Lung (tissue), 12 donors: ENCODE measurements around the gene TRAPPC12. TPM values are rescaled to one million over a fixed set of nuclear protein-coding genes. Genes with fewer than 3 reads are reported as not detected.

Experiments
- ATAC-seq: fragments of 200-7000 bp; cut with Tn5 transposase; one replicate; pipeline ENCODE4 v1.9.1; 2020; ENCODE audit warnings: moderate number of reproducible peaks; ENCODE audit not compliant: insufficient read depth, low FRiP score
- DNase-seq, 3 donors: peaks; one replicate each; pipeline ENCODE4 v3.0.0-alpha.2; 2013 to 2017
- H3K27ac ChIP-seq, 2 donors: one replicate each; pipeline ENCODE4 v1.5.1; 2013; ENCODE audit warnings: mild to moderate bottlenecking in 2 of 2, moderate library complexity in 2 of 2, control low read depth in 1 of 2, inconsistent platforms in 1 of 2, low read depth in 1 of 2, low read length in 1 of 2
- H3K27me3 ChIP-seq, 3 donors: one replicate each; pipeline ENCODE4 v1.5.1; 2013; ENCODE audit warnings: low read length in 2 of 3; ENCODE audit not compliant: control insufficient read depth in 3 of 3, insufficient read depth in 3 of 3
- H3K36me3 ChIP-seq, 4 donors: one replicate each; pipeline ENCODE4 v1.5.1; 2013; ENCODE audit warnings: low read length in 4 of 4, mild to moderate bottlenecking in 1 of 4, moderate library complexity in 1 of 4; ENCODE audit not compliant: control insufficient read depth in 4 of 4, insufficient read depth in 4 of 4
- H3K4me1 ChIP-seq, 5 donors: one replicate each; pipeline ENCODE4 v1.5.1; 2013; ENCODE audit warnings: low read length in 5 of 5, mild to moderate bottlenecking in 2 of 5, moderate library complexity in 1 of 5; ENCODE audit not compliant: control insufficient read depth in 5 of 5, insufficient read depth in 5 of 5
- H3K4me3 ChIP-seq: one replicate; pipeline ENCODE4 v1.5.1; 2013; ENCODE audit warnings: mild to moderate bottlenecking, control low read depth, moderate library complexity
- H3K9ac ChIP-seq, 2 donors: one replicate each; pipeline ENCODE4 v1.5.1; 2013; ENCODE audit warnings: low read length in 2 of 2, control low read depth in 1 of 2; ENCODE audit not compliant: insufficient read depth in 1 of 2
- H3K9me3 ChIP-seq, 4 donors: one replicate each; pipeline ENCODE4 v1.5.1; 2013; ENCODE audit warnings: low read length in 3 of 4, mild to moderate bottlenecking in 1 of 4, moderate library complexity in 1 of 4; ENCODE audit not compliant: control insufficient read depth in 4 of 4, insufficient read depth in 3 of 4
- WGBS, 2 donors: extraction: QIAGEN DNeasy Blood & Tissue Kit; methylation state at CpG; one replicate each; pipeline ENCODE4 v1.1.7; 2013; 5-methylcytosine and 5-hydroxymethylcytosine counted together
- polyA plus RNA-seq, 2 donors: library from polyadenylated mRNA; stranded (reverse); fragments of 200-250 nt; gene quantifications; one replicate each; pipeline ENCODE4 v1.2.1, GENCODE V29; 2013
- total RNA-seq, 2 donors: library from RNA; depleted of rRNA in 1 of 2; stranded (reverse); fragments of >200 nt in 1 of 2; gene quantifications; one replicate each; pipeline ENCODE4 v1.2.1, GENCODE V29; 2014 to 2021
- TF ChIP-seq, protein P1 (sequence below): IDR thresholded peaks from 2 replicates; pipeline ENCODE4 v1.5.1; 2012; ENCODE audit warnings: mild to moderate bottlenecking; ENCODE audit errors: control extremely low read depth, extremely low read depth
- donor health status: control.
- donor health status: control.
- donor health status: Bipolar disorder and iron deficiency.
- donor health status: healthy.
- donor health status: DM: yes; HTN: yes; CAD: no.

TRAPPC12 gene
- total and polyA plus RNA-seq, 4 donors: 49.9 to 117 (median 91.0) TPM

DNA sequence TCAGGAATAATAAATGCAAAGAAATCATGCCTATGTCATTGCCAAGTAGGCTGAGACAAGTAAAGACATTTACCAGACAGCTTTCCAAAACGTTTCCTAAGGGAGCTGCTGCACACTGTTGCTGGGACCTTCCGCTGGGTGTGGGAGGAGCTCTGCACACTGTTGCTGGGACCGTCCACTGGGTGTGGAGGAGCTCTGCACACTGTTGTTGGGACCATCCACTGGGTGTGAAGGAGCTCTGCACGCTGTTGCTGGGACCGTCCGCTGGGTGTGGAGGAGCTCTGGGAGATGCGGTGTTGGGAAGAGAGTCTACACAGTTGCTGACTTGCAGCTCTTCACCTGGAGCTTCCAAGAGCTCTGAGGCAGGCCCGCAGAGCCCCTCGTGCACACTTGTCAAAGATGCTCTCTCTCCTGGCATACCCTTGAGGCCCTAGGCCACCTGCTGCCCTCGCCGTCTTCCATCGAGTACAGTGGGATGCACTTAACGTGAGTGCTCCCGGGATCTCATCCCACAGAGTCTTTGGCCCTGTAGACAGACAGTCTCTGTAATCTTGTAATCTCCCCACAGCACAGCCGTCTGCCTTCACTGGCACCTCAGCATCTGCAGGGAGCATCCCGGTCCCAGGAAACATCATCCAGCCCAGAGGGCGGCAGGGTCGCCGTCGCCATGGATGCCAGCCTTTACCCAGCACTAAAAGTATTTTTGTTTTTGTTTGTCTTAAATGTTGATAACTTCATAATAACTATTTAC lies 51.4 kb downstream of the TRAPPC12 start:
- Histone ChIP-seq H3K36me3 (peaks cover 2 to 31% (median 16%) of the 10 kb centered on the region in 4 donors), H3K9ac (no peak overlapping the region), H3K9me3 (no peaks in the 10 kb centered on the region), H3K4me1 (peaks cover 0 to 8% (median 0%) of the 10 kb centered on the region in 5 donors), H3K4me3 (no peak overlapping the region), H3K27me3 (no peaks in the 10 kb centered on the region), H3K27ac (no peak overlapping the region)
- TF ChIP-seq, protein P1, sequence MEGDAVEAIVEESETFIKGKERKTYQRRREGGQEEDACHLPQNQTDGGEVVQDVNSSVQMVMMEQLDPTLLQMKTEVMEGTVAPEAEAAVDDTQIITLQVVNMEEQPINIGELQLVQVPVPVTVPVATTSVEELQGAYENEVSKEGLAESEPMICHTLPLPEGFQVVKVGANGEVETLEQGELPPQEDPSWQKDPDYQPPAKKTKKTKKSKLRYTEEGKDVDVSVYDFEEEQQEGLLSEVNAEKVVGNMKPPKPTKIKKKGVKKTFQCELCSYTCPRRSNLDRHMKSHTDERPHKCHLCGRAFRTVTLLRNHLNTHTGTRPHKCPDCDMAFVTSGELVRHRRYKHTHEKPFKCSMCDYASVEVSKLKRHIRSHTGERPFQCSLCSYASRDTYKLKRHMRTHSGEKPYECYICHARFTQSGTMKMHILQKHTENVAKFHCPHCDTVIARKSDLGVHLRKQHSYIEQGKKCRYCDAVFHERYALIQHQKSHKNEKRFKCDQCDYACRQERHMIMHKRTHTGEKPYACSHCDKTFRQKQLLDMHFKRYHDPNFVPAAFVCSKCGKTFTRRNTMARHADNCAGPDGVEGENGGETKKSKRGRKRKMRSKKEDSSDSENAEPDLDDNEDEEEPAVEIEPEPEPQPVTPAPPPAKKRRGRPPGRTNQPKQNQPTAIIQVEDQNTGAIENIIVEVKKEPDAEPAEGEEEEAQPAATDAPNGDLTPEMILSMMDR: no peak
- ATAC-seq (no peak), DNase-seq (no peak)
- 89 to 92% methylated on average over 20 of the region's 20 CpGs for WGBS, 2 donors

DNA sequence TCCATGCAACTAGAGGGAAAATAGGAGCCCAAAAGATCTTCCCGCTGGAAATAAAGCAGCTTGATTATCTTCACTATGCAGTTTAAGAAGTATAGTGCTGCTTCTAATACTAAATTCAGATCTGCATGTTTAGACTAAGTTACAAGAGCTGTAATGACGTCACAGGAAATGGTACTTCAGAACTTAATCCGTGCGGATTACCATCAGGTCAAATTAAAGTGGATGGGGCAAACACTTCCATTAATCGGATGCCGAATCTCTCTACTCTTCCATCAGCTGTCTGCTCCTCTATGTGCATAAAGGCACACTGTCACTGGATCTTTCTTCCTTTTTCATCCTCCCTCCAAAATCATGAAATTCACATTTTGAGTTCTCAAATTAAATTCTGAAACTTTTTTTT lies 52.6 kb downstream of the TRAPPC12 start:
- DNase-seq (no peak), ATAC-seq (no peak)
- no peak overlapping the region for H3K9ac ChIP-seq
- H3K27me3 ChIP-seq: no peaks in the 10 kb centered on the region
- TF ChIP-seq, protein P1: no peak
- no peak overlapping the region for H3K4me3 ChIP-seq
- H3K36me3 ChIP-seq: peaks cover 2 to 24% (median 11%) of the 10 kb centered on the region in 4 donors
- 80 to 81% methylated on average over 6 of the region's 6 CpGs for WGBS, 2 donors
- no peak overlapping the region for H3K27ac ChIP-seq
- H3K4me1 ChIP-seq: peaks cover 0 to 8% (median 0%) of the 10 kb centered on the region in 5 donors
- no peaks in the 10 kb centered on the region for H3K9me3 ChIP-seq

DNA sequence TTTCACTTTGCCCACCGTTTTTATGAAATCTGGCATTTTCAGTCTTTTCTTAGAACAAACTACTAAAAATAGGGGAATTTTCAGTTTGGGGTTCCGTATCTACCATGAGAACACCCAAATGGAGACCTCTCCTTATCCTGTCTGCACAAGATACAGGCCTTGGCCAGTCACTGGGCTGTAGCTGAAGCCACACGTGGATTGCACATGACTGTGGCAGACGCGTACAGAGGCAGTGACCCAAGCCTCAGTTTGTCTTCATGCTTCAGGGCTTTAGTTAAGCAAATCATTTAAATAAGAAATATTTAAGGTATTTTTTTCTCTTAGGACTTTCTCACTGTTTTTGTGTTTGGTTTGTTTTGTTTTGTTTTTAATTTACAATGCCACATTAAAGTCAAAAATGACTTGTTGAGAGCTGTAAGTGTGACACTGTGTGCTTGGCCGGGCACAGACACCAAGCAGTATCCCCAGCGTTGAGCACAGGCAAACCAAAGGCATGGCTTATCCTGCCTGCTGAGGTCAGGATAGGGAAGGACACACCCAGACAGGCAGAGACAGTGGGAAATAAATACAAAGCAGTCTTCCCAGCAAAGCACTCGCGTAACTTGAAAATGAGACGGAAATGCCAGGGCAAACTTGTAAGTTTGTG lies 53.3 kb downstream of the TRAPPC12 start:
- ATAC-seq: no peak
- TF ChIP-seq, protein P1: no peak
- no peak overlapping the region for H3K9ac ChIP-seq
- H3K36me3 ChIP-seq: peaks cover 2 to 22% (median 10%) of the 10 kb centered on the region in 4 donors
- H3K4me3 ChIP-seq: no peak overlapping the region
- H3K27me3 ChIP-seq: no peaks in the 10 kb centered on the region
- H3K27ac ChIP-seq: peak overlapping the region in 1 of 2 donors; percentile 89
- 83 to 85% methylated on average over 10 of the region's 10 CpGs for WGBS, 2 donors
- no peaks in the 10 kb centered on the region for H3K9me3 ChIP-seq
- DNase-seq: no peak
- H3K4me1 ChIP-seq: peaks cover 0 to 8% (median 0%) of the 10 kb centered on the region in 5 donors
